Liver (tissue), 3 donors: ENCODE measurements around the gene IFT27.

Experiments
- CTCF ChIP-seq: fragments of 150-350 bp; IDR thresholded peaks from 2 replicates; pipeline ENCODE4 v1.5.1; 2017; ENCODE audit warnings: improper control_type of control experiment, low read depth, low read length; ENCODE audit not compliant: missing input control
- FOXA1 ChIP-seq: IDR thresholded peaks from 2 replicates; pipeline ENCODE4 v1.6.1; 2016; ENCODE audit warnings: antibody characterized with exemption
- GABPA ChIP-seq, 2 donors: IDR thresholded peaks in 1 of 2; conservative IDR thresholded peaks in 1 of 2; 2 replicates each; pipeline ENCODE4 v1.6.1; 2016; ENCODE audit warnings: antibody characterized with exemption in 2 of 2, mild to moderate bottlenecking in 1 of 2, moderate library complexity in 1 of 2
- JUND ChIP-seq, 2 donors: IDR thresholded peaks; 2 replicates each; pipeline ENCODE4 v1.6.1; 2016; ENCODE audit warnings: antibody characterized with exemption in 2 of 2
- MAX ChIP-seq: IDR thresholded peaks from 2 replicates; pipeline ENCODE4 v1.6.1; 2016; ENCODE audit warnings: antibody characterized with exemption
- NR2F2 ChIP-seq: IDR thresholded peaks from 2 replicates; pipeline ENCODE4 v1.6.1; 2016; ENCODE audit warnings: antibody characterized with exemption
- RAD21 ChIP-seq, 2 donors: IDR thresholded peaks; 2 replicates each; pipeline ENCODE4 v1.6.1; 2016; ENCODE audit warnings: antibody characterized with exemption in 2 of 2, mild to moderate bottlenecking in 2 of 2
- REST ChIP-seq: IDR thresholded peaks from 2 replicates; pipeline ENCODE4 v1.6.1; 2016; ENCODE audit warnings: antibody characterized with exemption, mild to moderate bottlenecking
- RXRA ChIP-seq, 2 donors: IDR thresholded peaks; 2 replicates each; pipeline ENCODE4 v1.6.1; 2017 to 2018; ENCODE audit warnings: antibody characterized with exemption in 2 of 2, mild to moderate bottlenecking in 1 of 2
- SP1 ChIP-seq: IDR thresholded peaks from 2 replicates; pipeline ENCODE4 v1.6.1; 2018; ENCODE audit warnings: antibody characterized with exemption, mild to moderate bottlenecking
- TAF1 ChIP-seq: conservative IDR thresholded peaks from 2 replicates; pipeline ENCODE4 v1.6.1; 2016; ENCODE audit warnings: antibody characterized with exemption, mild to moderate bottlenecking
- YY1 ChIP-seq: IDR thresholded peaks from 2 replicates; pipeline ENCODE4 v1.6.1; 2016; ENCODE audit warnings: antibody characterized with exemption, mild to moderate bottlenecking
- donor health status: healthy.
- donor health status: healthy.

- no peak for TF ChIP-seq MAX
- TF ChIP-seq CTCF: no peak
- no peak for TF ChIP-seq YY1
- no peak for TF ChIP-seq GABPA (IDR thresholded peaks at IDR 0.05 in 1 of 2, conservative IDR thresholded peaks at IDR 0.05 in 1 of 2)
- TF ChIP-seq FOXA1: no peak
- no peak for TF ChIP-seq TAF1
- TF ChIP-seq REST: no peak
- no peak for TF ChIP-seq JUND (IDR thresholded peaks at IDR 0.05)
- TF ChIP-seq RAD21 (IDR thresholded peaks at IDR 0.05): no peak
- no peak for TF ChIP-seq NR2F2
- no peak for TF ChIP-seq RXRA (IDR thresholded peaks at IDR 0.05)
- no peak for TF ChIP-seq SP1
Measured at GRCh38 chr22:36746375-36746970, 29.4 kb downstream of the IFT27 start.
